IMR-90 (cell line): ENCODE data around the gene NRCAM.

Source experiments
- CEBPB ChIP-seq: IDR thresholded peaks from 2 replicates; pipeline ENCODE4 v1.6.1; 2012; ENCODE audit warnings: low read depth, low read length, improper control_type of control experiment
- CTCF ChIP-seq: conservative IDR thresholded peaks from 2 replicates; pipeline ENCODE4 v1.5.1; 2012; ENCODE audit warnings: mild to moderate bottlenecking, low read depth, low read length, improper control_type of control experiment
- FOS ChIP-seq: fragments of 150-350 bp; IDR thresholded peaks from 2 replicates; pipeline ENCODE4 v1.6.1; 2016; ENCODE audit warnings: low read depth, low read length
- MAZ ChIP-seq: IDR thresholded peaks from 2 replicates; pipeline ENCODE4 v1.6.1; 2012; ENCODE audit warnings: low read depth, mild to moderate bottlenecking, low read length, improper control_type of control experiment, moderate library complexity, borderline replicate concordance
- NFE2L2 ChIP-seq: fragments of 150-350 bp; IDR thresholded peaks from 2 replicates; pipeline ENCODE4 v1.6.1; 2016; ENCODE audit warnings: low read depth, mild to moderate bottlenecking, low read length
- POLR2A ChIP-seq: IDR thresholded peaks from 2 replicates; pipeline ENCODE4 v1.6.1; 2012; ENCODE audit warnings: mild to moderate bottlenecking, low read depth, low read length
- RFX5 ChIP-seq: IDR thresholded peaks from 2 replicates; pipeline ENCODE4 v1.8.0; 2012; ENCODE audit warnings: low read depth, mild to moderate bottlenecking, low read length, moderate library complexity
- USF2 ChIP-seq: fragments of 150-350 bp; IDR thresholded peaks from 2 replicates; pipeline ENCODE4 v1.6.1; 2017; ENCODE audit warnings: mild to moderate bottlenecking, antibody characterized with exemption, low read length, low read depth

DNA sequence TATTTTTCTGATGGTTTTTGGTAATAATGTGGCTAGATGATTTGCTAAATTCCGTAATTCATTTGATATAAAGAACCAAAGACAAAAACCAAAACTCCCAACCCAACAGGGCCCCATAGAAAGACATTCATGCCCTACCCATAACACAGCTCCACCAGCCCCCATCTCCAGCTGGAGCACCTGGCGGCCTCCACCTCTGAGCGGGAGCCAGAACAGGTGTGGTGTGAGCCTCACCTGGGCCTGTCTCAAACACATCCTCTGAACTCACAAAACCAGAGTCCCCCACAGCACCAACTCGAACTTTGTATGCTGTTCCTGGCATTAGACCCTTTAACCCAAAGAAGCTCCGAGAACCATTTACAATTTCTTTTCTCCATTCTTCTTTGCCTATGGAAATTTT lies 289.5 kb downstream of the NRCAM start:
- TF ChIP-seq USF2 (no peak), POLR2A (no peak), RFX5 (no peak), CTCF (no peak), MAZ (no peak), FOS (no peak), NFE2L2 (no peak), CEBPB (no peak)
